HCT116 (cell line): ENCODE results near the gene CYB561A3.

Experiments
- EZH2 ChIP-seq: fragments of 200-600 bp; sonication (generic); IDR thresholded peaks from 2 replicates; pipeline ENCODE4 v1.6.1; 2017; ENCODE audit warnings: antibody characterized with exemption, mixed run types
- POLR2A ChIP-seq: IDR thresholded peaks from 2 replicates; pipeline ENCODE4 v1.7.0; 2011; ENCODE audit warnings: borderline replicate concordance; ENCODE audit not compliant: insufficient read depth, insufficient read length; ENCODE audit errors: extremely low read depth
- POLR2AphosphoS5 ChIP-seq: IDR thresholded peaks from 2 replicates; pipeline ENCODE4 v1.6.1; 2011; ENCODE audit warnings: mild to moderate bottlenecking, low read depth, low read length, moderate library complexity
- SRF ChIP-seq: IDR thresholded peaks from 2 replicates; pipeline ENCODE4 v1.6.1; 2012; ENCODE audit warnings: low read depth
- ZNF274 ChIP-seq: fragments of 200-500 bp; sonication (Bioruptor generic); IDR thresholded peaks from 2 replicates; pipeline ENCODE4 v1.6.1; 2014; ENCODE audit warnings: mild to moderate bottlenecking, low read depth, low read length, inconsistent platforms
- TF ChIP-seq, protein P1 (sequence below), 3 experiments: fragments of 200-600 bp in 1 of 3; sonication (generic) in 1 of 3; IDR thresholded peaks in 2 of 3; conservative IDR thresholded peaks in 1 of 3; 2 replicates each; pipeline ENCODE4 v1.5.1; 2012 to 2017; ENCODE audit warnings: low read depth in 2 of 3, low read length in 2 of 3, antibody characterized with exemption in 1 of 3, borderline replicate concordance in 1 of 3, control low read depth in 1 of 3, mild to moderate bottlenecking in 1 of 3, mixed read lengths in 1 of 3, mixed run types in 1 of 3, moderate library complexity in 1 of 3; ENCODE audit not compliant: insufficient read depth in 1 of 3
- TF ChIP-seq, protein P2 (sequence below): IDR thresholded peaks from 2 replicates; pipeline ENCODE4 v1.6.1; 2012; ENCODE audit warnings: low read depth

DNA sequence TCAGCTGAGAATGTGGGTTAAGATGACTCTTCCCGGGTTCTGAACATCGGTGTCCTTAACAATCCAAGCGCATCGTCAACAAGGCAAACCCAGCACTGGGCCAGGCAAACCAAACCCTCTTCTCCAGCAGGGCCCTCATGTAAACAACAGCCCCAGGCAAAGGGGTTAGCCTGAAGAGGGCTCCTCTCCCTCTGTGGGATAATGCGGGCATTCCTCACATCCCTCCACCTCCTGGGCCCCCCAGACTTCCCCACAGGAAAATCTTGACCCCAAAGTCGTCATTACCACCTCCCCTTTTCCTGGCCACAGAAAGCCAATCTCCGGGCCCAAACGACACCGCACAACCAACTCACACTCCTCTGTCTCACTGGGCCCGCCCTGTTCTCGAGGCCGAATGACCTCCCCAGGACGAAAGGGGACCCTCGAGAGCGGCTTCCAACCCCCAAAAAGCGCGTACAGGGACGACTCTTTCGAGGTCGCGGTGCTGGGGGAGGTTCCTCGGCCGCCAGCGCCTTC is 29.3 kb downstream of the CYB561A3 start:
- TF ChIP-seq EZH2 (no peak), POLR2AphosphoS5 (no peak), SRF (no peak), POLR2A (no peak), ZNF274 (no peak)
- TF ChIP-seq, protein P1, sequence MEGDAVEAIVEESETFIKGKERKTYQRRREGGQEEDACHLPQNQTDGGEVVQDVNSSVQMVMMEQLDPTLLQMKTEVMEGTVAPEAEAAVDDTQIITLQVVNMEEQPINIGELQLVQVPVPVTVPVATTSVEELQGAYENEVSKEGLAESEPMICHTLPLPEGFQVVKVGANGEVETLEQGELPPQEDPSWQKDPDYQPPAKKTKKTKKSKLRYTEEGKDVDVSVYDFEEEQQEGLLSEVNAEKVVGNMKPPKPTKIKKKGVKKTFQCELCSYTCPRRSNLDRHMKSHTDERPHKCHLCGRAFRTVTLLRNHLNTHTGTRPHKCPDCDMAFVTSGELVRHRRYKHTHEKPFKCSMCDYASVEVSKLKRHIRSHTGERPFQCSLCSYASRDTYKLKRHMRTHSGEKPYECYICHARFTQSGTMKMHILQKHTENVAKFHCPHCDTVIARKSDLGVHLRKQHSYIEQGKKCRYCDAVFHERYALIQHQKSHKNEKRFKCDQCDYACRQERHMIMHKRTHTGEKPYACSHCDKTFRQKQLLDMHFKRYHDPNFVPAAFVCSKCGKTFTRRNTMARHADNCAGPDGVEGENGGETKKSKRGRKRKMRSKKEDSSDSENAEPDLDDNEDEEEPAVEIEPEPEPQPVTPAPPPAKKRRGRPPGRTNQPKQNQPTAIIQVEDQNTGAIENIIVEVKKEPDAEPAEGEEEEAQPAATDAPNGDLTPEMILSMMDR (IDR thresholded peaks at IDR 0.05 in 2 of 3, conservative IDR thresholded peaks at IDR 0.05 in 1 of 3; ENCODE audit: borderline replicate concordance in 1 of 3, insufficient read depth in 1 of 3, low read depth in 2 of 3, low read length in 2 of 3) = no peak
- TF ChIP-seq, protein P2, sequence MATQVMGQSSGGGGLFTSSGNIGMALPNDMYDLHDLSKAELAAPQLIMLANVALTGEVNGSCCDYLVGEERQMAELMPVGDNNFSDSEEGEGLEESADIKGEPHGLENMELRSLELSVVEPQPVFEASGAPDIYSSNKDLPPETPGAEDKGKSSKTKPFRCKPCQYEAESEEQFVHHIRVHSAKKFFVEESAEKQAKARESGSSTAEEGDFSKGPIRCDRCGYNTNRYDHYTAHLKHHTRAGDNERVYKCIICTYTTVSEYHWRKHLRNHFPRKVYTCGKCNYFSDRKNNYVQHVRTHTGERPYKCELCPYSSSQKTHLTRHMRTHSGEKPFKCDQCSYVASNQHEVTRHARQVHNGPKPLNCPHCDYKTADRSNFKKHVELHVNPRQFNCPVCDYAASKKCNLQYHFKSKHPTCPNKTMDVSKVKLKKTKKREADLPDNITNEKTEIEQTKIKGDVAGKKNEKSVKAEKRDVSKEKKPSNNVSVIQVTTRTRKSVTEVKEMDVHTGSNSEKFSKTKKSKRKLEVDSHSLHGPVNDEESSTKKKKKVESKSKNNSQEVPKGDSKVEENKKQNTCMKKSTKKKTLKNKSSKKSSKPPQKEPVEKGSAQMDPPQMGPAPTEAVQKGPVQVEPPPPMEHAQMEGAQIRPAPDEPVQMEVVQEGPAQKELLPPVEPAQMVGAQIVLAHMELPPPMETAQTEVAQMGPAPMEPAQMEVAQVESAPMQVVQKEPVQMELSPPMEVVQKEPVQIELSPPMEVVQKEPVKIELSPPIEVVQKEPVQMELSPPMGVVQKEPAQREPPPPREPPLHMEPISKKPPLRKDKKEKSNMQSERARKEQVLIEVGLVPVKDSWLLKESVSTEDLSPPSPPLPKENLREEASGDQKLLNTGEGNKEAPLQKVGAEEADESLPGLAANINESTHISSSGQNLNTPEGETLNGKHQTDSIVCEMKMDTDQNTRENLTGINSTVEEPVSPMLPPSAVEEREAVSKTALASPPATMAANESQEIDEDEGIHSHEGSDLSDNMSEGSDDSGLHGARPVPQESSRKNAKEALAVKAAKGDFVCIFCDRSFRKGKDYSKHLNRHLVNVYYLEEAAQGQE = no peak
